Measurements from ENCODE around the gene OSM.

Gene OSM

DNA sequence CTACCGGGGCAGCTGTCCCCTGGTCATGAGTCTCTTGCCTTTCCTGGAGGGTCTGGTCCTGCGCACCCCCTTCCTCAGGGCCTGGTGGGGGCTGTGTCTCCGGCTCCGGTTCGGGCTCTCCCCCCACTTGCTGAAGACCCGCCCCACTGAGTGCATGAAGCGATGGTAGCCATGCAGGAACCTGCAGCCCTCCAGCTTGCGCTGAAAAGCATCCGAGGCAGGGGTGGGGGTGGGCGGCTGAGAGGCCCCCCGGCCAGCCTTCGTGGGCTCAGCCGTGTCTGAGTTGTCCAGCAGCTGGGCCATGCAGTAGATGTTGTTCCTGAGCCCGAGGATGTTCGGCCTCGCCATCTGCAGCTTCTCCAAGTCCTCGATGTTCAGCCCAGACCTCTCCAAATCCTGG, 2.8 kb downstream of the OSM start:
- no peak for DNase-seq (ENCODE audit: low read depth in 3 of 3)

DNA sequence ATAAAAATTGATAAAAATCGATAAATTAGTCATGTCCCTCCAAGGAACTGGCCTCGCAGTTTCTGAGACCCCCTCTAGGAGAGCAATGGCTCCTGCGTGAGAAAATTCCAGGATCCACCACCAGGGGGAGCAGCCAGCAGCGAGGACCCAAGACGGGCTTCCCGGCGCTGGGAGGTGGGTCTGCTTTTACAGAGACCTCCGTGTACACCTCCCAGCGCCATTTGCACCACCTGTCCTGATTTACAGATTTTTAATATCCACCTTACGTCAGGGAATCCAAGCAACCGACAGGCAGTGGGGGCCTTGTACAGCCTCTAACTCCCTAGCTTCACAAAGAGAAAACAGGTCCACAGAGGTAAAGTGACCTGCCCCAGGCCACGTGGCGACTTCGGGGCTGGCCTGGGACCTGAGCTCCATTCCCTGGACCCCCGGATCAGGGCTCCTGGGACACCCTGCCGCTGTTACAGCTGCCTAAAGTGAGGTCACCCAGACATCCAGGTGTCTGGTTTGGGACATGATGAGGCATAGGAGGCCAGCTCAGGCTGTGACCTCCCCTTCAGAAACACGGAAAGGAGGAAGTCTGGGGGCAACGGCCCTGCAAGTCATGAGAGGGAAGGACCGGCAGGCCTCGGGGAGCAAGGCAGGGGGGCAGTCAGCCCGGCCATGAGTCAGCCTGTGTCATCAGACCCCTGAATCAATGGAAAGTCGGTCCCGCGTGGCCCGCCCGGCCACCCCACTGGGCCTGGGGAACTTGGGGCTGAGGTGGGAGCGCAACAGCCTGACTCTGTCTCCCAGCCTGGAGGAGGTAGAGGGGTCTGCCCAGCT, 3.5 kb downstream of the OSM start:
- DNase-seq (ENCODE audit: low read depth in 3 of 3) = peak; percentile 61 to 80 (median 72)

DNA sequence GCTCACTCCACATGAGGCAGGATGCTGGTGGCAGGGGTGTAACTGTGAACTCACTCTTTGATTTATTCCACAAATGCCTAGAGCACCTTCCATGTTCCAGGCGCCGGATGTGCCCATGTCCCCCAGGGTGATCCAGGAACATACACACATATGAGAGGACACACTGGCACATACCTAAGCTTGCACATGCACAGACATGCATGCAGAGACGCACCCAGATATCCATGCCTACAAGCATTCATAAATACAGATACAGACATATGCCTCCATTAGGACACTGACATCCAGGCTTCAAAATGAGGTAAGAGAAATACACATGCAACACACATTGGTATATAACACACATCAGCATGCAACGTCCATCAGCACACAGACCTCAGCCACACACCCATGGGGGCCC, 4.5 kb downstream of the OSM start:
- DNase-seq (ENCODE audit: low read depth in 3 of 3) = no peak

DNA sequence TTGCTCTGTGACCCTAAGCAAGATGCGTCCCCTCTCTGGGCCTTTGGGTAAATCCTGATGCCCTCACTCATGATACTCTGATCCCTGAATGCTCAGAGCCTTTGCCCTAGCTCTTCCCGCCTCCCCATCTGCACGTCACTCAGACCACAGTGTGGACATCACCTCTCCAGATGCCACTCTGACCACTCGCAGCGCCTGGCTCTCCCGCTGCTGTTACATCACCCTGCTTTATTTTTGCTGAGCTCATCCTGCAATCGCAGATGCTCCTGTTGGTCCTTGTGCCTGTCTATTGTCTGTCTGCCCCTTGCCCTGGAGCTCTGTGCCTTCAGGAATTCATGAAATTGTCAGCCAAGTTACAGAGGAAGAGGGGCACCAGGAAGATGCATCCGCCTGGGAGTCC, 5.5 kb downstream of the OSM start:
- no peak for DNase-seq (ENCODE audit: low read depth in 3 of 3)

DNA sequence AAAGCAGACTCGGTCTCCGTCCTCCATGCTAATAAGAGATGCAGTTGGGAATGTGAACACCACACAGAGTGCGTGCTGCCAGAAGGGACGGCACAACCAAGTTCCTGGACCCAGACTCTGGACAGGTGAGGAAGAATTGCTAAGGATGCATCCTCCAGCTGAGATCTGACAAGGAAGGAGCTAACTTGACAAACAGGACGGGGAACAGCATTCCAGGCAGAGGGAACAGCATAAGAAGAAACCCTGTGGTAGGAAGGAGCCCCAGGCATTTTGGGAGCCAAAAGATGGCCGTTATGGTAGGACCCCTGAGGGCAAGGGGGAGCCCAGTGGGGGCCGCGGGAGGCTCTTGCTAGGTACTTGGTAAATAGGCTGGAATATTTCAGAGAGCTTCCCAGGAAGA, 6.0 kb downstream of the OSM start:
- no peak for DNase-seq (ENCODE audit: low read depth in 3 of 3)

DNA sequence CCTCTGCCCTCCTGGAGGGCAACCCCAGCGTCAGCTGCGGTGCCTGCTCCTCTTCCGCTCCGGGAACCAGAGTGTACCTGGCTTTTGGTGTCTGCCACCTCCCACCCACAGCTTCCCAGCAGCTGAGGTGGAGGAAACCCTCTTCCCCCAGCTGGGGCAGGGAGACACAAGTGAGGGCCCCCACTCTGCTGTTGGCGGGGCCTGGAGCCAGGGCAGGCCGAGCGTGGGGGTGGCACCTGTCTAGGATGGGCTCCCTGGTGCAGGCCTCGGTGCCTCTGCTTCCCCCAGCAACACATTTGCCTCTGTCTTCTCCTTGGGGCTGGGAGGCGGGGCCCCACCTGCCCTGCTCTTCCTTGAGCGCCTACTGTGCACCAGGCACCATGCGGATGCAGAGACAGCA, 6.4 kb downstream of the OSM start:
- DNase-seq (ENCODE audit: low read depth in 3 of 3) = no peak

DNA sequence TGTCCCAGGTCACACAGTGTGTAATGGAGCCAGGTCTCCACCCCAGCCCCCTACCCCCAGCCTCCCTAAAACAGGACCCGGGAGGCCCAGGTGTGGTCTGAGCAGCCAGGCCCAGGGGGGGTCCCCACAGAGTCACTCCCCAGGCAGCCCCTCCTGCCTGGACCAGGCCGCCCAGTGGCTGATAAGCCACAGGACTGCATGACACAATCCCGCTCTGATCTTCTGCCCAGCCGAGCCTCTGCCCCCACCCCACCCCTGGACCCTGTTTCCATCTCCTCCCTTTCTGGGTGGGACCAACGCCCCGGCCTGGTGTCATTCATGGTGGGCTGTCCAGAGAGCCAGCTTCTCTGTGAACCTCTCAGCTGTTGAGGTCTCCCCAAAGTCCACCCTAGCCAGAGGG, 12.3 kb downstream of the OSM start:
- DNase-seq (ENCODE audit: low read depth in 3 of 3) = no peak

DNA sequence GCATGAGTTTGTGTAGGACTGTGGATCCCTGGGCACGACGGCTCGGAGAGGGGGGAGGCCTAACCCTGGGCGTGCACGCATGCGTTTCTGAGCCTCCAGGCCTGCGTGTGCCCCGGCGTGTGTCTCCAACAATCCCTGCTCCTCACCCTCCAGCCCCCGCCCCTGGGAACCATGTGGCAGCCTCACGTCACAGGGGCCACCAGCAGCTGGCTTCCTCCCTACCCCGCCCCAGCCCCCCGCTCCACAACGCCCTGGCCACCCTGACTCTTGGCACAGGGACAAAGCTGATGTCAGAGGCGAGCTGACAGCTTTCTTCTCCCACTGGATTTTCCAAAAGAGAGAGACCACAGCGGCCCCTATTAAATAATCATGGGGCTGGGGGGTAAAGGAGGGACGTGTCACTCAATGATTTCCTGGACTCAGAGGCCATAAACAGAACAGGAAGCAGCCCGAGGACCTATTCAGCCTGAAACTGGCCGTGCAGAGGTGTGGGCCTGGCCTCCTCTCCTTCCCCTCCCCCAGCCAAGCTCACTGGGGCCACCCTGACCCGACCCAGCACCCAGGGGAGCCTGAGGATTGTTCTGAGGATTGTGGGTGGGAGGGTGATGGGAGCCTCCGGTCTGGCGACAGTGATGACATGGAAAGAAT, 13.3 kb downstream of the OSM start:
- DNase-seq (ENCODE audit: low read depth in 3 of 3) = no peak

DNA sequence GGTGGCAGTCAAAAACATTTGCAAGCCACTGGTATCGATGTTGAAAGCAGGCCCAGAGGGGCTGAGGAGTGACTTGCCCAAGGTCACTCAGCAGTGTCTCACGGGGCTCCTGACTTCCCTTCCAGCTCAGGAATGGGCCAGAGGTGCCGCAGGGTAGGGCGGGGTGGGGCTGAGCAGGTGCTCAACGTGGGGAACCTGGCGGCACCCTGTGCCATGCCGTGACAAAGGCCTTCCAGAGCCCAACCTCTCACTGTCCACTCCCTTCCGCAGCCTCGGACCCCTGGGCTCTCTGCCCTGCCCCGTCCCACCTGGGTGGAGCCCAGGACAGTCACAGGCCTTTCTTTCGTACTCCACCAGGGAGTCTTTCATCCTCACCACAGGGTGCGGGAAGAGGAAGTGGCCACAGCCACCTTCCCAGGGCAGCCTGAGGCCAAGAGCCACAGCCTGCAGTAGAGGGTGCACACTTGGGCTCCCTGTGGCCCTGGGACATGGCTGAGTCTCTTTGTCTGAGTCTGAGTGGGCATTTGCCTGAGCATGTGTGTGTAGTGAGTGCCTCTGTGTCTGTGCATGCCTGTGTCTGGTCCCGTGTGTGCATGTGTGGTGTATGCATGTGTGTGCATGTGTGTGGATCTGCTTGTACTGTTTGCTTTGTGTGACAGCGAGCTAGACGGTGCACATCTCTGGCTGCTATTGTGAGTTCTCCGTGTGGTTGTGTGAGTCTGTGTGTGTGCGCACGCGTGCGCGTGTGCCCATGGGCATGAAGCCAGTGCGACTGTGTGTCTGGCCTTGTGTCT, 14.0 kb downstream of the OSM start:
- no peak for DNase-seq (ENCODE audit: low read depth in 3 of 3)

DNA sequence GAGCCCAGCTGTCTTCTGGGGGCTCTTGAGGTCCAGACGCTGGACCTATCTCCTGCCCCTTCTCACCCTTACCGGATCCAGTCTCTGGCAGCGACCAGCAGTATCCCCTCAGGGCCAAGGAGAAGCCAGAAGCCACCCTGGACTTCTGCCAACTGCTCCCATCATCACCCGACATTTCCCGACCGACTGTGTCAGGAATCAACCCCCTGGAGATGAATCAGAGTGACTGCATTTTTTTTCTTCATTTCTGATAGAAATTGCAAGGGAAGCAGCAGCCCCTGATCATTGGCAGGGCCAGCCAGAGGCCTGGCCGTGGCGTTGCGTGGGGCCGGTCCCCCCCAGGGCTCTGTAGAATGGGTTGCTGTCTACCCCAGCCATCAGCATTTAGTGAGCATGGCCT, 14.9 kb downstream of the OSM start:
- no peak for DNase-seq (ENCODE audit: low read depth in 3 of 3)

DNA sequence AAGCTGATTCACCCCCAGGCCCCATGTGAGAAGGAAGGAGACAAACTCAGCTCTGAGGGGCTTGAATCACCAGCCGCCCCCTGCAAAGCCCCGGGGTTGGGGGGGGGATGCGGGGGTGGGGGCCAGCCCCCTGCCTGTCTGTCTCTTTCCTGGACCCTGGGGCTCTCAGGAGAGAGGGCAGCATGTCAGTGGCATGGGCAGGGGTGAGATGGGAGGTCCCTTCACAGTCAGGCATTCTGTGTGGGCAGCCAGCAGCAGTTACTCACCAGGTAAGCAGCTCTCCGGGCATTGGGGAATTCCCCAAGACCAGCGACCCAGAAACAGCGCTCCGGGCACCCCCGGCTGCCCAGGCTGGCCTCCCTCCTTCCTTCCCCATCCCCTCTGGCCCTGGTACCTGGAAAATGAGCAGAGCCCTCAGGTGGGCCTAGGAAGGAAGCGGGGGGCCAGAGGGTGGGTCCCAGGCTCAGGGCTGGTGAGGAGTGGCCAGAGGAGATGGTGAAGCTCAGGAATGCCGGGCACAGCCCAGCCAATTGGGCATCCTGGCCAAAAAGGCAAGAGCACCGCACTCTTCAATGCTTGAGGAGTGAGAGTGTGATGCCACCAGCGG, 15.9 kb downstream of the OSM start:
- DNase-seq (ENCODE audit: low read depth in 3 of 3) = no peak

DNA sequence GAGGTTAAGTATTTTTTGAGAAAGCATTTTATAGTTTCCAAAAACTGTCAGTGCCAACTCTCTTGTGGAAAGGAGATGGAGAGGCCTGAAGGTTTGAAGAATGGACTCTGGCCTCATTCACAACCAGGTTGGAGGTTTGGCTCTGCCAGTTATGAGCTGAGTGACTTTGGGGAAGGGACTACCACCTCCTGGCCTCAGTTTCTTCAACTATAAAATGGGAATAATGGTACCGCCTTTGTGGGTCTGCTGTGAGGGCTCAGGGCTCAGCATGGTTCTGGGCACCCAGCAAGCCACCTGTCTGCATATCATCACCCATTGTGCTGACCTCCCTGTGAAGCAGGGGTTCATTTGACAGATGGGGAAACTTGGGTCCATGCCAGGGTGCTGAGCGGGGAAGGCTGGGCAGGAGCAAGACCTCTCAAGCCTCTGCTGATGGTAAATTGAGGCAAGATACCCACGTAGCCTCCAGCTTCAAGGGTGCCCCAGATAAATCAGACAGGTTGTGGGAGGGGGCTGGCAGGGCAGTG, 16.5 kb downstream of the OSM start:
- no peak for DNase-seq (ENCODE audit: low read depth in 3 of 3)

DNA sequence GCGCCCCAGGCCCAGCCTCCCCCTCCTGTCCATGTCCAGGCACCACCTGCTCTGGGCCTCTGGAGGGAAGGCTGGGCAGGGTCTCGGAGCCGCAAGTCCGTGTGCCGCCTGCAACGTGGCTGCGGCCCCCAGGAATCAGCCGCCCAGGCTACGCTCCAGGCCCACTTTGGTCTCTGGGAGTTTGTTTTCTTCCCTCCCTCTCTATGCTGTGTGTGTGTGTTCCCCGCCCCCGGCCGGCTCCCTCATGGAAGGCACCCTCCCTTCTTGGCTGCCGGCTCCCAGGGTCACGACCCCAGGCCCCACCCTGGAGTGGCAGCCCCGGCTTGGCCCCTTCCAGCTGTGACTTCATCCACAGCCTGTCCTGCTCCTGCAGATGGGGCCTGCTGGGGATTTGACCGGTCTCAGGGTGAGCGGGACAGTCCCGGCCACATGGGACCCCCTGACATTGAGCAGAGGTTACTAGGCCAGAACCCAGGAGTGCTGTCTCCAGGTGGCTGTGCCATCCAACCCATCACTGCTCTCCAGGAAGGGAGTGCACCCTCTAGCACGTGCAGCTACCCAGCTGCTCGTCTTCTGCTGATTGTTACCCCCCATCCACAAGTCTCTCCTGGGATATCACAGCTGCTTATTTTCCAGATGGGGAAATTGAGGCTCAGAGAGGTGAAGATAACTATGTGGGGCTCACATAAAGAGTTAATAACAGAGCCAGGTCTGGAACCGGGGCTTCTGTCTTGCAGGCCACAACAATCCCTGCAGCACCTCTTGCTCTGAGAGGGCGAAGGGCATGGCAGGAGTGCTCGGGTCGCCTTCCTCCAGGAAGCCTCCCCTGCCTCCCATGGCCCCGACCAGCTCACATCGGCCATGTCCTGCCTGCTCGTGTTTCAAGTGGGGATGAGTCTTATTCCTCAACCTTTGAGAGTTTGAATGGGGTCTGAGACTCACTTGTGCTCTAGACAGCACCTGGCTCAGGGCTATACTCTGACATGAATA, 17.3 kb downstream of the OSM start:
- DNase-seq (ENCODE audit: low read depth in 3 of 3) = no peak

DNA sequence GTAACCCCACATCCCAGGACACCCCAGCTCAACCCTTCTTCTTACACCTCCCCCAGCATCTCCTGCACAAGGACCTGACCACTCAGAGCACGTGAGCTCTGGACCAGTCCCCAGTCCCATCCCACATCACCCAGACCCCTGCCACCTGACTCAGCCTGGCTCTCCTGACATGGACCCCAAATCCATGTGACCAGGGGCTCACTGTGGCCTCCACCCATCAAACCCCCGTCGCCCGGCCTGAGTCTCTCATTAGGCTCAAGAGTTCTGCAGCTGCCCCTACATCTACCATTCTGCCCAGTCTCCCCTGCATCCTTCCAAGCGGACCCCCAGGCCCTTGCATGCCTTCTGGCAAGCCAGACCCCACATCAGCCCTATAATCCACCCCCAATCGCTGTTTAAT, 18.2 kb downstream of the OSM start:
- DNase-seq (ENCODE audit: low read depth in 3 of 3) = no peak

DNA sequence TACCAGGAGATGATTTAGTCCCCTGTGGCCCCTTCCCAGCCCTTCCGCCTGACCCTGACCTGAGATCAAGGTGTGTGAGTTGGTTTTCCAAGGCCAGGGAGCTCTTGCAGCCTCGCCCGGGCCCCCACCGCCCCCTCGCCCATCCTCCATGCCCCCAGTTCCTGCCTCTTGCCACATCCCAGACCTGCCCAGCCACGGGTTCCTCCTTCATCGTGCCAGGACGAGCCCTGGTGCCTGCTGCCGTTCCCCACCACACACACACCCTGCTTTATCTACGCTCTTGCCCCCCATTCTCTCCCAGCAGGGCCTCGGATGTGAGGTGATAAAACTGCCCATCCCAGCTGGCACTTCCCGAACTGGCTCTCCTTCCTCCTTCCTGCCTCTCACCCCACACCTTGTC, 18.7 kb downstream of the OSM start:
- DNase-seq (ENCODE audit: low read depth in 3 of 3) = no peak

DNA sequence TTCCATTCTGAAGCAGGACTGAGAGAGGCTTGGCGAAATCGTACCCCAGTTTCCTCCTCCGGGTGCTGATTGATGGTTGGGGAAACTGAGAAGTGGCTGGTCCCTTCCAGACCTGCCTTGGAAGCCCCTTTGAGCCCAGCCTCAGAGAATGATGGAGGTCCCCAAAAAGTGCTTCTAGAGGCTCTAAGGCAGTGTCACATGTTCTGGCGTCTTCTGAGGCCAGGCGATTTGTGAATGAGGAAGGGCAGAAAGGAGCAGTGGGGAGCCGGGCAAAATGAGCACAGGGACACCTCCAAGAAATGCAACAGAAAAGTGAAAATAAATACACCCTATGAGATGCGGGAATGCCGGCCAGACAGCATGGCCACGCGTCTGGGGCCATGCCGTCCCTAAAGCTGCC, 19.1 kb downstream of the OSM start:
- DNase-seq (ENCODE audit: low read depth in 3 of 3) = no peak

DNA sequence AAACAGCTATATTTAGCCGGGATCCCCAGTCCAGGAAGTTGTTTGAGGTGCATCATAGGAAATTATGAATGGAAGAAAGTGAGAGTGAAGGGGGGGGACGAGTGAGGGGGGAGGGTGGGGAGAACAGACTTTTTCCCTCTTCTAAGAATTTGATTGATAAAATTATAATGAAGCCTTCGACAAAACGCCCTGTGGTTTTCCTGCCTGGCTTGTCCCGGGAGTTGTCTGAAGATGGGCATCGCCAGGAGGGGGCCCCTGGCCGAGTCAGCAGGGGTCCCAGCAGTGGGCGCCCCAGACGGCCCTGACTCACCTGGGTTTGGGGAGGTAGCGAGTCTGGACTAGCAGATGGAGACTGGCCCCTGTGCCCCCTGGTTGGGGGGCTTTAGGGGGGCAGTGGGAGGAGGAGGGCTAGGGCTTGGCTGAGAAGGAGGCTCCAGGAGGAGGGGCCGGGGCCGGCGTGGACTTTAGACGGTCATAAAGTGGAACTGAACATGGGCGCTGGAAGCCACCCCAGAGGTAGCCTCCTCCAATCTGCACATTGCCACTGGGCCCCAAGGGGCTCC, 19.8 kb downstream of the OSM start:
- no peak for DNase-seq (ENCODE audit: low read depth in 3 of 3)

DNA sequence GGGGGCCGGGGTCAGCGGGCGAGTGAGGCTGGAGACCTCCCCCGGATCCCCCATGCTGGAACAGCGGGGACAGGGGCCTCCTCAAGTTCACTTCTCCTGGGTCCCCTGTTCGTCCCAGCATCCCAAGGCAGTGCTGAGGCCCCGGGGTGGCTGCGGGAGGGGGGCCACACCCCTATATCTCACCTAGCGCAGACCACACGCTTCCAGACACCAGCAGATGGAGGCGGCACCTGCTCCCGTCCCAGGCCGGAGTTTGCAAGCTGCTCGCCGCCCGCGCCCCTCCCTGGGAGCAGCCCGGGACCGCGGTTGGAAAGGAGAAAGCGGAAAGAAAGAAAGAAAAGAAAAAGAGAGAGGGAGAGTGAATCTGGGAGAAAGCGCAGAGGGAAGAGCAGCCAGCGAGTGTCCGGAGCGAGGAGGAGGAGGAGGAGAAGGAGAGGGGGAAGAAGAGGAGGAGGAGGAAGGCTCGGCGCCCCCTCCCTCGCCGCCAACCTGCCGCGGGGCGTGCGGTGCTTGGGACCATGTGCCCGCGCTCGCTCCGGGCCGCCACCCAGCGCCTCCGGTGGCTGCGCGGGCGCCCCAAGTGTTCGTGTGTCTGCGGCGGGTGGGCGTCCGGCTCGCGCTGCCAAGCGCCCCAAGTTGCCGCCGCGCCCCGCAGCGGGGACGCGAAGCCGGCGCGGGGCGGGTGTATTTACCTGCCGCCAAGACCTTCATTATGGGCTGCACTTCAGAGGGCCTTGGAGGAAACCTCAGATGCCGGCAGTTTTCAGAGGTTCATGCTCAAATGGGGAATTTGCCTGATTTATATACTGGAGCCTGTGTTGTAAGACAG, 20.5 kb downstream of the OSM start, which contains the start of gene LIF:
LIF (minus strand) TSS at position 775 of the 829 bp plus-strand sequence; CDS start at position 711, 64 bp downstream.
- DNase-seq (ENCODE audit: low read depth in 3 of 3) = peak in 2 of 3 experiments; percentile 31

DNA sequence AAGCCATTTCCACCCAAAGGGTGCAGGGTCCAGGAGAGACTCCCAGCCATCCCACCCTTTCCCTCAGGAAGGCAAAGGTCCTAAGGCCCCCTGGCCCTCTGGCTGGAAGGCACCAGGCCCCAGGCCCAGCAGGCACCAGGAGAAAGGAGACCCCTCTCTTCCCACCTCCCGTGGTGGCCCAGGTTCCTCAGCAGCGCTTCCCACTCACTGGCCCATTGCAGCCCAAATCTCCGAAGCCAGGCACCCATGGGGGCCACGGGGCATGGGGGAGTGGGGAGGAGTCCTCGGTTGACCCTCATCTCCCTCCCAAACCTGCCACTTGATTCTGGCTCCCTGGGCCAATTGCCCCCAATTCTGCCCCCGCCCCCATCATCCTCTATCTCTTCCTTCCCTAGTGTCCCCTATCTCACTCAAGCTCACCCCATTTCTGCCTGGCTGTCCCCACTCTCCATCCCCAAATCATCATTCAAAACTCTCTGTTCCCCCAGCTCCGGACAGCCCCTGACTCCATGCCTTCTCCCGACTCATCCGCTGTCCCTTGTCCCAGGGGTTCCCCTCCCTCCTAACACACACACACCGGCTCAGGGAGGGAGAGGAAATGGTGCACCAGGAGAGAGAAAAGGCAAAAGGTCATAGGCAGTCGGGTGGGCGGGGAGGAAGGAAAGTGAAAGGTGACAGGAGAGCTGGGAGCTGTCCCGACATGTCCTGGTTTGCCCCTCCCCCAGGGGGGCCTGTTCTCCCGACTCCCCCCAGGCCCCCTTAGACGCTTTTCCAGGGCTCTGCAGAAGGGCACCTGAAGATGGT, 21.3 kb downstream of the OSM start:
- no peak for DNase-seq (ENCODE audit: low read depth in 3 of 3)

Data from stimulated activated CD4-positive, alpha-beta T cell treated with anti-CD3 and anti-CD28 coated beads, TNF-alpha, amount 100 ng/mL, for 24 hours (primary cell).